LoVo (cell line): ENCODE measurements around the gene PITPNC1.

Source experiments
- DNase-seq: peaks from one replicate; pipeline ENCODE4 v3.0.0-alpha.2; 2016; ENCODE audit warnings: low spot score

PITPNC1 gene

GRCh38 chr17:67733449-67733848 is 356.4 kb downstream of the PITPNC1 start:
- no peak for DNase-seq

GRCh38 chr17:67737145-67737544 is 360.1 kb downstream of the PITPNC1 start:
- DNase-seq: no peak

- DNase-seq: no peak
Measured at GRCh38 chr17:67742025-67742424, 364.9 kb downstream of the PITPNC1 start.
